Stimulated activated CD8-positive, alpha-beta memory T cell treated with anti-CD3 and anti-CD28 coated beads, Interleukin-15, amount 100 ng/mL, for 24 hours (primary cell): ENCODE measurements around the gene SSX2IP.
"Not testable (repeated sequence)": the region's sequence is repeated elsewhere in the genome, so short reads cannot be mapped to it uniquely, and the experiment has no call there.

Experiments
- DNase-seq: peaks from one replicate; pipeline ENCODE4 v3.0.0-alpha.2; 2020; ENCODE audit warnings: low read depth

SSX2IP gene

GRCh38 chr1:84615790-84616189 is 74.5 kb downstream of the SSX2IP start:
- DNase-seq = no peak

DNA sequence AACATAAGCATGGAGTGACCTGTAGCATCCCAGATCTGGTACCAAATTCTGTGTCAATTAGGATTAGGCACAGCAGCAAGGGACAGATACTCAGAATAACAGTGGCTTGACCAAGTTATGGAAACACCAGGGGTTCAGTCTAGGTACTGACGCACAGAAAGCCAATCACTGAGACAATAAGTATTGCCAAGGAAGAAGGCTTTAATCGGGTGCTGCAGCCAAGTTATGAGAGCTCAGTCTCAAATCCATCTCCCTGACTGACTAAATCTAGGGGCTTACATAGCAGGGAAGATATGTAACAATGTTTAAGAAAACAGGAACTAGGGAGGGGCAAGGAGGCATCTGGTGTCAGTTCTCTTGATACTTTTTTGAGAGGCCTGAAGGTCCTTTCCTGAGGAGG is 76.4 kb downstream of the SSX2IP start:
- DNase-seq = no peak

- DNase-seq = no peak
Measured at GRCh38 chr1:84613026-84613425, 77.2 kb downstream of the SSX2IP start.

DNA sequence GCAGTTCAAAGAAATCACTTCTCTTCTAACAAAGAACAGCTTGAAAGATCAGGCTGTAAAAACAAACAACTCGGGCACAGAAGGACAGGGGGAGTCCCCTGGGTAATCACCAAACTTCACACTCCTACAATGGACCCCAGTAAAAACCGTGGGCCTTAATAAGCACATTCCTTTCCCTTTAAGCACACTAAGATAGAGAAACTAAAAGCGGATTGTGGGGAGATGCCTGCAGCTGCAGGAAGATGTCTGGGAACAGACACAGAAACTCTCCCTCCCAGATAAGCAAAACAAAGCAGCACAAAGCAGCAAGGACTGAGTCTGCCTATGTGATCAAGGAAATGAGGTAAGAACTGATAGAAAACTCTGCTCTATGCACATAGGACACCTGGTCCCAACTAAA is 78.5 kb downstream of the SSX2IP start:
- no peak for DNase-seq

DNA sequence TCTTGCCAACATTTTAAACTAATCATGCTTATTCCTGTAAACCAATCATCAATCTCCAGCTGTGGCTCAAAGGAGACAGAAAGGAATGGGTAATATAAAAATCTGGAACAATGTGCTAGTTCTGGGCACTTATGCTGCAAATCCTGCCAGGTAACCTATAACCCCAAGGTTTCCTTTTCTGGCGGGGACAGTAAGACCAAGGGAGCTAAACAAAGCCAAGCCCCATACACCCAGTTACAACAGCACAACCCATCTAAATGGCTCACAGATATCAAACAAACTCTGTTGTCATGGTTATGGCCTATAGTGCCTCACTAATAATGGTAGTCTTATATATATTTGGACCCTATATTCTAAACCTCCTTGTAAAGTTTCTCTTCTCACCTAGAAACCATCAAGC is 79.2 kb downstream of the SSX2IP start:
- no peak for DNase-seq

- DNase-seq = no peak
Measured at GRCh38 chr1:84606977-84607376, 83.3 kb downstream of the SSX2IP start.

DNA sequence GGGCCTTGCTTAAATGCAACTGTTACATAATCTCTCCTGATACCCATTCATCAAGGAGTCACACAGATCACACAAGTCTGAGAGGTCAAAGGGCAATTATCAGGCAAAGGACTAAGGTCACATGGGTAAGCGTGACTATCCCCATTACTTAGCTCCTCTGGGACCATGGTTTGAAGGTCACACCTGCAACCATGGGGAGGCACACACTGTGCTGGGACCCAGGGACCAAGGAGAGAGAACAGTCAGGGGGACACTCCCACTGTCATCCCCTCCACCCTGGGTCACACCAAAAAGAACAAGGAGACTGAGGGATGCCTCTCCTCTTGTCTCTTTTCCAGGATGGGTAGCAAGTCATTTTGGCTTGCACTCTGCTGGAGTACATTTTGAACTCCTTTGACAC is 85.1 kb downstream of the SSX2IP start:
- DNase-seq = no peak

GRCh38 chr1:84603941-84604830 is 86.1 kb downstream of the SSX2IP start:
- no peak for DNase-seq

DNA sequence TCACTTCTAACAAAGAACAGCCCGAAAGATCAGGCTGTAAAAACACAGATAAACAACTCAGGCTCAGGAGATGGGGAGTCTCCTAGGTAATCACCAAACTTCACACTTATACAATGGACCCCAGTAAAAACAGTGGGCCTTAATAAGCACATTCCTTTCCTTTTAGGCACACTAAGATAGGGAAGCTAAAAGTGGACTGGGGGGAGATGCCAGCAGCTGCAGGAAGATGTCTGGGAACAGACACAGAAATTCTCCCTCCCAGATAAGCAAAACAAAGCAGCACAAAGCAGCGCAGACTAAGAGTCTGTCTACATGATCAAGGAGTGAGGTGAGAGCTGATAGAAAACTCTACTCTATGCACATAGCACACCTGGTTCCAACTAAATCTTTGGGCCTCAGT is 87.0 kb downstream of the SSX2IP start:
- DNase-seq = no peak

- no peak for DNase-seq
Measured at GRCh38 chr1:84600796-84601195, 89.5 kb downstream of the SSX2IP start.

- DNase-seq = no peak
Measured at GRCh38 chr1:84598846-84599741, 91.2 kb downstream of the SSX2IP start.

- DNase-seq = no peak
Measured at GRCh38 chr1:84598418-84598817, 91.8 kb downstream of the SSX2IP start.

DNA sequence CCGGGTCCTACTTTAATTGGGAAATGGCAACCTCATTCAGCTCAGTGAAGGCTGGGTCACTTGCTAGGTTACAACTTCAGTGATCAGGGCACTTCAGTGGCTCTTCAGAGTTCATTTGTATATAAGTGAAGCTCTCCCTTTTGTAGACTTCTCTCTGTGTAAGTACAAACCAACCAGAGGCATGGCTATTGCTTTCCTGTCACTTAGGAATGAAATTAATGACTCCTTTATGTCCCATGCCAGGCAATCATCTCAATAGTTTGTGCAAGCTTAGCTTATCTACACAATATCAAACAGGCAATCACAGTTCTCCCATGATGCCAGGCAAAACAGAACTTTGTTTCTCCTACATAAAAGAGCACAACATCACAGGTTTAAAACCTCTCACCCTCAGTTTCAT is 93.2 kb downstream of the SSX2IP start:
- DNase-seq = no peak

- not testable (repeated sequence) for DNase-seq
Measured at GRCh38 chr1:84594959-84595358, 95.3 kb downstream of the SSX2IP start.
